ENCODE results near the gene ATCAY.
"Not testable (repeated sequence)": the region's sequence is repeated elsewhere in the genome, so short reads cannot be mapped to it uniquely, and the experiment has no call there.

ATCAY gene

GRCh38 chr19:3949294-3949693 lies 68.8 kb downstream of the ATCAY start:
- no peak for DNase-seq (ENCODE audit: low read depth)

- DNase-seq (ENCODE audit: low read depth), result no peak
Observed at GRCh38 chr19:3949997-3950859, 69.7 kb downstream of the ATCAY start.

DNA sequence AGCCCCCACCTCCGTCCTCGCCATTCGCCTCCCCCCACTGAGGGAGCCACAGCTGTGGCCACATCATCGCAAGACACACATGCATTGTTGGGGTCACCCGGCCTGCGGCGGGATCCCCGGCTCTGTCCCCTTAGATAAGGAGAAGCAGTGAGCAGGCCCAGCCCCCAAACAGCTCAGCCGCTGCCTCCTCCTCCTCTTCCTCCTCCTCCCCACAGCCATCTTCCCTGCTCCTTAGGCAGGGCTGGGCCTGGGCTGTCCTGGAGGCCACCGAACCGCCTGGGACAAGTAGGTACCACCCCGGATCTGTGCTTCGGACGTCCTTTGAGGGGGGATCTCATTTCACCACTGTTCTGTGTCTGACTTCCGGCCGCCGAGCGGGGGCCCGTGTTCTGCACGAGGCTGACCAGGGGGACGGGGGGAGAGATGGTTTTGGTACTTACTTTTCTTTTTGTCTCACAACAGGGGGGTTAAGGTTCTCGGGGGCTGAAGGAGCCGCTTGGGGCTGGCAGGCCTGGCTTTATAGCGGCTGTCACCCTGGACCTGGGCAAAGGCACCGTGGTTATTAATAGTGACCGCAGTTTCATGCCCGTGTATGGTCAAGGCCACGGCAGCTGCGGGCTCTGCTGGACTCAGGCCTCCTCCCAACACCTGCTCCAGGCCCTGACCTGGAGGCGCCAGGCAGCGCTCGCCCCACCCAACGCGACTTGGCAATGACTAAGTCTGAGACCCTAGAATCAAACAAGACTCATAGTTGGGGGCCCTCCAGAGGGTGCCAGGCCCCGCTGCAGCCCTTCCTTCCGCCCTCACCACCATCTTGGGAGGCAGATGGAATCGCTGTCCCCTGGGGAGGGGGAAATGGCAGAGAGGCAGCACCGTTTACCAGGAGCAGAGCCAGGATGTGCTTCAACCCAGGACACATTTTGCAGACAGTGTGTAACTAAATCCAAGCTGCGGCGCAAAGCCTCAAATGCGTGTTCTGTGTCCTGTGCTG lies 70.7 kb downstream of the ATCAY start:
- no peak for DNase-seq (ENCODE audit: low read depth)

DNA sequence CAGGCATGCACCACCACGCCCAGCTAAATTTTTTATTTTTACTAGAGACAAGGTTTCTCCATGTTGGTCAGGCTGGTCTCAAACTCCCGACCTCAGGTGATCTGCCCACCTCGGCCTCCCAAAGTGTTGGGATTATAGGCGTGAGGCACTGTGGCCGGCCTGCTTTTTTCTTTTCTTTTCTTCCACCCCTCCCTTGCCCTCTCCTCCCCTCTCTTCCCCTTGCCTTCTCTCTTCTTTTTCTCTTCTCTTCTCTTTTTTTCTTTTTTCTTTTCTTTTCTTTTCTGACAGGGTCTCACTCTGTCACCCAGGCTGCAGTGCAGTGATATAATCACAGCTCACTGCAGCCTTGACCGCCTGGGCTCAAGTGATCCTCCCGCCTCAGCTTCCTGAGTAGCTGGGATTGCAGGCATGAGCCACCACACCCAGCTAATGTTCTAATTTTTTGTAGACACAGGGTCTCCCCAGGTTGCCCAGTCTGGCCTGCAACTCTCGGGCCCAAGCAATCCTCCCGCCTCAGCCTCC lies 72.3 kb downstream of the ATCAY start:
- DNase-seq (ENCODE audit: low read depth), result not testable (repeated sequence)

DNA sequence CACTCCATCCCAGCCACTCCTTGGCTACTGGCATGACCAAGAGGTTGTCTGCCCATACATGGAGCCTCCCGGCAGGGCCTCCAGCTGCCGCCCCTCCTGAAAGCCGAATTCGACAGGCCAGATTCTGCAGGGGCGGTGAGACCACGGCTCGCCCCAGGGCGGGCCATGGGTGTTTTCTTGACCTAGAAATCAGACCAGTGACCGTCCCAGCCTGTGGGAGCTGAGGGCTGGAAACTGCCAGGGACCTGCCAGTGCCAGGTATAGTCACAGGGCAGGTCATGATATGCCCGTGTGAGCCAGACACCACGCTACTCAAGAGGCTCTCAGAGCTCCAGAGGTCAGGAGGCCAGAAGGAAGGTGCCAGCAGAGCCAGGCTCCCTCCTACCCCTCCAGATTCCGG lies 73.6 kb downstream of the ATCAY start:
- no peak for DNase-seq (ENCODE audit: low read depth)

- not testable (repeated sequence) for DNase-seq (ENCODE audit: low read depth)
Observed at GRCh38 chr19:3955276-3955675, 74.8 kb downstream of the ATCAY start.

GRCh38 chr19:3955688-3956087 lies 75.2 kb downstream of the ATCAY start:
- no peak for DNase-seq (ENCODE audit: low read depth)

- DNase-seq (ENCODE audit: low read depth), result no peak
Observed at GRCh38 chr19:3958836-3959765, 78.6 kb downstream of the ATCAY start.

DNA sequence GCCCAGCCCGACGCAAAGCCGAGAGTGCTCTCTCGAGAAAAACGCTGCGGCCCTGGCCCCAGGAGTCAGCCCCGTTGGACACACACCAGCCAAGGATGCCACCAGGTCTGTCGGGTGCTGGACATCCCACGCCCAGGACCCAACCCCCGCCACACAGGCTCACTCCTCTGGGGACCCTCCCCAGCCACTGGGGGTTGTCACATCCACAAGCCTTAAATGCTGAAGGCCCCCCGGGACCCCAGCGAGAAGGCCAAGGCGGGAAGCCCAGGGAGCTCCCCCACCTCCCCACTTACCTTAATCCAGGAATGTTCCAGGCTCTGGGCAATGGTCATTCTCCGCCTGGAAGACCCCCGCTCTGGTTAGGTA lies 79.3 kb downstream of the ATCAY start:
- no peak for DNase-seq (ENCODE audit: low read depth)

- DNase-seq (ENCODE audit: low read depth), result no peak
Observed at GRCh38 chr19:3961007-3961406, 80.5 kb downstream of the ATCAY start.

DNA sequence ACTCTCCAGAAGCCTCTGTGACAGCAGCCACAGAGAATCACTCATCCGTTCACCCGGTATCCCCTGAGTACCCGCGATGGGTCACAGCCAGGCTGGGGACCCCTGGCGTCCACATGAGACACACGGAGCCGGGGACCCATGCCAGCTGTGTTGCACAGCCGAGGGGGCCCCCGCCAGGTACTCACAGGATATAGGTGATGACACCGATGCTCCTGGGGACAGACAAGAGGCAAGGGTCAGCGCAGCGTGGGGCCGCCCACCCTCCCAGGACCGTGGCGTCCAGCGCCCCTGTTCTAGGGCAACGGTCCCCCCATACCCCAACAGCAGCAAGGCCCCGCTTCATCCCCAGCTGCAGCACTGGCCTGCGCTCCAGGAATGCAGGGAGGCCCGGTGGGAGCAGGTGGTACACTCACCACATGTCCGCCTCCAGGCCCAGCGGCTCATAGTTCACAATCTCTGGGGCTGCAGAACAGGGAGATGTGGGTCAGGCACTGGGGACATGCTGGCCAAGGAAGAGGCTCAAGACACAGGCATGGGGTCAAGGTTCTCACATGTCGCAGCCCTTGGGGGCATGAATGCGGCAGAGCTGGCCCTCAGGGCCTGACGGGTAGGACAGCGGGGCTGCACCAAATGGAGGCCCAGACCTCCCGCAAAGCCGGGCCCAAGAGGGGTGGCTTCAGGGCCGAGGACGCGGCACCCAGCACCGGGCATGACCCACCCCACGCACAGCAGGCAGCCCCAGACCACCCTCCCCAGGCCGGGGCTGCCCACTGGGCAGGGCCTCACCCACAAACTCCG lies 83.2 kb downstream of the ATCAY start:
- DNase-seq (ENCODE audit: low read depth), result no peak

- no peak for DNase-seq (ENCODE audit: low read depth)
Observed at GRCh38 chr19:3964256-3965194, 84.0 kb downstream of the ATCAY start.

DNA sequence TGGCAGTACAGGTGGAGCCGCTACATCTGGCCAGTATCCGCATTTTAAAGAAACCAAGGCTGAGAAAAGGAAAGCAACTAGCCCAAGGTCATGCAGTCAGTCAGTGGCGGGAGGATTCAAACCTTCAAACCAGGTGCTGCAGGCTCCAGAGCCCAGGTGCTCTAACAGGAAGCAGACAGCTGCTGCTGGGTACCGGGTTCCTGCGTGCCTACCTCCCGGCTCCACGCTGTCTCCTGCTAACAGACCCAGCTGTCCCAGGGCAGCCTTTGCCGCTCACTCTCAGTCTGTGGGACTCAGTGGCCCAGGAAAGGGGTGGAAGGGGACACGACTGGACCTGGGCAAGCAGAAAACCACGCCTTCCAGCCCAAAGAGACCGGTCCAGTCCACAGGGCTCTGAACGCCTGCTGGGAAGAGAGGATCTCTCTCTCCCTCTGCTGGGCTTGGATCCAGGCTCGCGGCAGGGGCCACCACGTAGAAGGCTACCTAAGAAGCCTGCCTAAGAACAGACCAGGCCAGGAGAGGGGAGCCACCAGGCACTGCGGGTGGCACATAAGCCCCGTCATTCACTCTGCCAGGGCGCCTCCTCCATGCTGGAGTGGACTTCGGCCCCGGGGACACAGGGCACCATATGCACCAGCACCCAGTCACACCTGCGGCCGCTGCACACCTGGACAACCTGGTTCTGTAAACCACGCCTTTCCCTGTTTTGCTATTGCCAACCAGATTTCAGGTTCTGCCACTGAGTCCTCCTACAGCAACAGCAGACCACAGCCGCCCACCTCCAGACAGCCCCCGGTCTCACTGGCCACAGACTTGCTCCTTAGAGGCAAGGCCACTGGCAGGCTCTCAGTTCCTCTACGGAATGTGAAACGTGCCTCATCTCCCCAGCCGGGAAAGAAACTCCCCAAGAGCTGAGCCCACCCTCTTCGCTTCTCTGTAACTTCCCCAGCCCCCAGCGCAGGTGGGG lies 85.8 kb downstream of the ATCAY start:
- no peak for DNase-seq (ENCODE audit: low read depth)

DNA sequence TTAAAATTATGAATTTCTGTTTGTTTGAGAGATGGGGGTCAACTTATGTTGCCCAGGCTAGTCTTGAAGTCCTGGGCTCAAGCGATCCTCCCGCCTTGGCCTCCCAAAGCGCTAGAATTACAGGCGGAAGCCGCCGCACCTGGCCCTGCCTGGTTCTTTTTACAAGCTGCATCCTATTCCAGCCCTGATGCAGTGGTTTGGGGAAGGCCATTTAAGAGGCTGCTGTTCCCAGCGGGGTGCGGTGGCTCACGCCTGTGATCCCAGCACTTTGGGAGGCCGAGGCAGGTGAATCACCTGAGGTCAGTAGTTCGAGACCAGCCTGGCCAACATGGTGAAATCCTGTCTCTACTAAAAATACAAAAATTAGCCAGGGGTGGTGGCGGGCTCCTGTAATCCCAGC lies 87.5 kb downstream of the ATCAY start:
- DNase-seq (ENCODE audit: low read depth), result not testable (repeated sequence)

DNA sequence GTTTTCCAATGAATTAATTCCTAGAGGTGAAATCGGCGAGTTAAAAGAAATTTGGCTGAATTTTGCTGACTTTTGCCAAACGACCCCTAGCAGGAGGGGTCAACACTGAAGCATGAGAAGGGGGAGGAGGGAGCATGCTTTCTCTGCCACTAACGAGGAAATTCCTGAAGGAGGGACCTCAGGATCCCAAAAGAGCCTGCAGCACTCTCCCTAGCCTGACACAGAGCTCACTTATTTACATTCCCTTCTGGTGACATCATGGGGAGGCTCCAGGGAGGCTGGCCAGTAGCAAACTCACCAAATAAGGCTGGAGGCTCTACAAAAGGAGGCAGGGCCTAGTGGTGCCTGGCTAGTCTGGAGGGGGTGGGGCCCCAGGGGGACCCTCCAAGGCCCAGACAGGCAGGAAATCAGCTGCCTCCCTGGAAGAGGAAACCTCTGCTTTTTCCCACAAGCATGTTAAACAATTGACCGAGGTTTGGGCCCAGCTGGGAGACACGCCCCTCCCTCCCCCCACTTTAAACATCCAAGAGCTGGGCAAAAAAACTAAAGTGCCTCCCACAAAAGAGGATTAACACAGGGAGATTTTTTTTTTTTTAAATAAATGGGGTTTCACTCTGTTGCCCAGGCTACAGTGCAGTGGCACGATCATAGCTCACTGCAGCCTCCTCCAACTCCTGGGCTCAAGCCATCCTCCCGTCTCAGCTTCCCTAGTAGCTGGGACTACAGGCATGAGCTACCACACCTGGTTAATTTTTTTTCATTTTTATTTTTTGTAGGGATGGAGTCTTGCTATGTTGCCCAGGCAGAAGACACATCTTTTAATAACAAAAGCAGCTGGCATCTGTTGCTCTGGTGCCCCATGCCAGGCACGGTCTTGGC lies 88.3 kb downstream of the ATCAY start:
- DNase-seq (ENCODE audit: low read depth), result peak; percentile 99

- DNase-seq (ENCODE audit: low read depth), result peak; percentile 84
Observed at GRCh38 chr19:3969435-3970312, 89.2 kb downstream of the ATCAY start.
